ENCODE measurements around the gene APBA3. TPM values are rescaled to one million over a fixed set of nuclear protein-coding genes. Genes with fewer than 3 reads are reported as not detected.

Gene APBA3
- total and polyA plus RNA-seq, 2 donors = 23.7 to 26.1 TPM

Other genes with a start within 250 kb of the APBA3 start
- 0.61 TPM for gene TEKTIP1, start 222.5 kb downstream of the APBA3 start, total RNA-seq
- 4.9 TPM for gene TEKTIP1, start 222.5 kb downstream of the APBA3 start, polyA plus RNA-seq
- gene MFSD12, start 204.1 kb downstream of the APBA3 start, total RNA-seq = 47.5 TPM
- 76.0 TPM for gene MFSD12, start 204.1 kb downstream of the APBA3 start, polyA plus RNA-seq
- 116 TPM for gene HMG20B, start 188.7 kb downstream of the APBA3 start, total RNA-seq
- 111 TPM for gene HMG20B, start 188.7 kb downstream of the APBA3 start, polyA plus RNA-seq
- 0.52 TPM for gene GIPC3, start 176.2 kb downstream of the APBA3 start, total RNA-seq
- 0.91 TPM for gene GIPC3, start 176.2 kb downstream of the APBA3 start, polyA plus RNA-seq
- 0.28 TPM for gene TBXA2R, start 154.8 kb downstream of the APBA3 start, total RNA-seq
- 1.2 TPM for gene TBXA2R, start 154.8 kb downstream of the APBA3 start, polyA plus RNA-seq
- gene CACTIN, start 134.9 kb downstream of the APBA3 start, total RNA-seq = 24.4 TPM
- 20.4 TPM for gene CACTIN, start 134.9 kb downstream of the APBA3 start, polyA plus RNA-seq
- gene PIP5K1C, start 61.2 kb downstream of the APBA3 start, total RNA-seq = 3.4 TPM
- 14.0 TPM for gene PIP5K1C, start 61.2 kb downstream of the APBA3 start, polyA plus RNA-seq
- gene TJP3, start 53.3 kb downstream of the APBA3 start, total RNA-seq = 1.4 TPM
- gene TJP3, start 53.3 kb downstream of the APBA3 start, polyA plus RNA-seq = 3.3 TPM
- 138 TPM for gene MRPL54, start 990 bp upstream of the APBA3 start, total RNA-seq
- 95.9 TPM for gene MRPL54, start 990 bp upstream of the APBA3 start, polyA plus RNA-seq
- gene RAX2, start 10.5 kb upstream of the APBA3 start, total RNA-seq = 0.09 TPM
- gene RAX2, start 10.5 kb upstream of the APBA3 start, polyA plus RNA-seq = 0.07 TPM
- gene MATK, start 24.7 kb upstream of the APBA3 start, total RNA-seq = 12.0 TPM
- gene MATK, start 24.7 kb upstream of the APBA3 start, polyA plus RNA-seq = 16.2 TPM
- 0.33 TPM for gene ZFR2, start 107.3 kb upstream of the APBA3 start, total RNA-seq
- 0.32 TPM for gene ZFR2, start 107.3 kb upstream of the APBA3 start, polyA plus RNA-seq
- gene ATCAY, start 119.0 kb upstream of the APBA3 start, total RNA-seq = 0.09 TPM
- gene ATCAY, start 119.0 kb upstream of the APBA3 start, polyA plus RNA-seq = 0.09 TPM
- 0.14 TPM for gene NMRK2, start 171.4 kb upstream of the APBA3 start, total RNA-seq
- gene NMRK2, start 171.4 kb upstream of the APBA3 start, polyA plus RNA-seq = 1.1 TPM
- gene DAPK3, start 209.4 kb upstream of the APBA3 start, total RNA-seq = 21.2 TPM
- gene DAPK3, start 209.4 kb upstream of the APBA3 start, polyA plus RNA-seq = 50.7 TPM
- 1,612 TPM for gene EEF2, start 223.8 kb upstream of the APBA3 start, total RNA-seq
- 815 TPM for gene EEF2, start 223.8 kb upstream of the APBA3 start, polyA plus RNA-seq
- gene PIAS4, start 246.0 kb upstream of the APBA3 start, total RNA-seq = 13.4 TPM
- gene PIAS4, start 246.0 kb upstream of the APBA3 start, polyA plus RNA-seq = 10.8 TPM